BJ (cell line): ENCODE measurements around the gene SENP8. TPM values are rescaled to one million over a fixed set of nuclear protein-coding genes. Genes with fewer than 3 reads are reported as not detected.
A peak's percentile ranks its signal among the peaks of the same experiment; 100 is the strongest.

Source experiments
- CTCF ChIA-PET: fragments of 350-600 bp; formaldehyde crosslinking; extraction: SDS; loops from one replicate; lab custom pipeline; 2021; ENCODE audit warnings: antibody characterized with exemption, inconsistent platforms; lab: Yijun Ruan, JAX
- POLR2A ChIA-PET: fragments of 300-600 bp; sonication (Branson Sonifier 250); formaldehyde crosslinking; extraction: SDS; loops from one replicate; lab custom pipeline; 2021; ENCODE audit warnings: antibody characterized with exemption; lab: Charles Lee
- DNase-seq: peaks from one replicate; pipeline ENCODE4 v3.0.0-alpha.2; 2011; ENCODE audit warnings: low read depth
- H3K27me3 ChIP-seq: 2 replicates; pipeline ENCODE4 v1.6.0; 2011; ENCODE audit warnings: low read length; ENCODE audit not compliant: control insufficient read depth, insufficient read depth
- H3K36me3 ChIP-seq: 2 replicates; pipeline ENCODE4 v1.5.1; 2011; ENCODE audit warnings: low read length; ENCODE audit not compliant: control insufficient read depth, insufficient read depth
- H3K4me3 ChIP-seq: 2 replicates; pipeline ENCODE4 v1.5.1; 2011; ENCODE audit warnings: low read depth, mild to moderate bottlenecking, control low read depth, low read length
- polyA plus RNA-seq: library from polyadenylated mRNA; depleted of rRNA; stranded (reverse); fragments of >200 nt; gene quantifications from 2 replicates; pipeline ENCODE4 v1.2.3, GENCODE V29; 2011
- TF ChIP-seq, protein P1 (sequence below): IDR thresholded peaks from 2 replicates; pipeline ENCODE4 v1.5.1; 2011; ENCODE audit warnings: low read depth, mild to moderate bottlenecking, control low read depth, inconsistent platforms, low read length, moderate library complexity; ENCODE audit not compliant: insufficient read depth

Gene SENP8
- polyA plus RNA-seq, 1 experiment, result 3.1 TPM

DNA sequence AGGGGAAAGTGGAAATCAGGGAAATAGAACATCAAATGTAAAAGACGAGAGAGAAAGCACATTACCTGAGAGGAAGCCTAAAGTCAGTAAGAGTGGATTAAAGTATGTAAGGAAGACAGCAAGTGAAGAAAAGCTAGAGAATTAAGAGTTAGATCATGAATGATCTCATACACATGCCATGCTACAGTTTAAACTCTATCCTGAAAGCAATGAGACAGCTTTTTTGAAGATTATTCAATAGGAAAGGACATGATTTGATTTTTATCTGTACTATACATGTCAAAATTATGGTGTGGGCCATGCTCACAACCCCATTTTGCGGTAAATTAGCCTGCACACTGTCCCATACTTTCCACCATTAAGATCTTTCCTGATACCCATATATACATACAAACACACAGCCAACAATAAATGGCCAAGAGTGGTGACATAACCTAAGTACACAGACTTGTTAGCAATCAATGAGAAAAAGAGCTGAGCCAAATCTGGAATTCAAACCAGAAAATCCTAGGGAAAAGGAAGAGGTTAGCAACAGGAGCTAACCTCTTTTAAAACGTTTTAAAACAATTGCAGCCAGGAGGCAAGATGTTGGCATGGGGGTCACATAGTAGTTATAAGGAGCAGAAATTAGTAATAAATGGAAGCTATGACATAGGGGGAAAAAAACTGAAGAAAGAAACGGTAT lies 4.7 kb upstream of the SENP8 start:
- DNase-seq, result no peak
- POLR2A ChIA-PET, result no interaction called here
- TF ChIP-seq, protein P1, sequence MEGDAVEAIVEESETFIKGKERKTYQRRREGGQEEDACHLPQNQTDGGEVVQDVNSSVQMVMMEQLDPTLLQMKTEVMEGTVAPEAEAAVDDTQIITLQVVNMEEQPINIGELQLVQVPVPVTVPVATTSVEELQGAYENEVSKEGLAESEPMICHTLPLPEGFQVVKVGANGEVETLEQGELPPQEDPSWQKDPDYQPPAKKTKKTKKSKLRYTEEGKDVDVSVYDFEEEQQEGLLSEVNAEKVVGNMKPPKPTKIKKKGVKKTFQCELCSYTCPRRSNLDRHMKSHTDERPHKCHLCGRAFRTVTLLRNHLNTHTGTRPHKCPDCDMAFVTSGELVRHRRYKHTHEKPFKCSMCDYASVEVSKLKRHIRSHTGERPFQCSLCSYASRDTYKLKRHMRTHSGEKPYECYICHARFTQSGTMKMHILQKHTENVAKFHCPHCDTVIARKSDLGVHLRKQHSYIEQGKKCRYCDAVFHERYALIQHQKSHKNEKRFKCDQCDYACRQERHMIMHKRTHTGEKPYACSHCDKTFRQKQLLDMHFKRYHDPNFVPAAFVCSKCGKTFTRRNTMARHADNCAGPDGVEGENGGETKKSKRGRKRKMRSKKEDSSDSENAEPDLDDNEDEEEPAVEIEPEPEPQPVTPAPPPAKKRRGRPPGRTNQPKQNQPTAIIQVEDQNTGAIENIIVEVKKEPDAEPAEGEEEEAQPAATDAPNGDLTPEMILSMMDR, result no peak

DNA sequence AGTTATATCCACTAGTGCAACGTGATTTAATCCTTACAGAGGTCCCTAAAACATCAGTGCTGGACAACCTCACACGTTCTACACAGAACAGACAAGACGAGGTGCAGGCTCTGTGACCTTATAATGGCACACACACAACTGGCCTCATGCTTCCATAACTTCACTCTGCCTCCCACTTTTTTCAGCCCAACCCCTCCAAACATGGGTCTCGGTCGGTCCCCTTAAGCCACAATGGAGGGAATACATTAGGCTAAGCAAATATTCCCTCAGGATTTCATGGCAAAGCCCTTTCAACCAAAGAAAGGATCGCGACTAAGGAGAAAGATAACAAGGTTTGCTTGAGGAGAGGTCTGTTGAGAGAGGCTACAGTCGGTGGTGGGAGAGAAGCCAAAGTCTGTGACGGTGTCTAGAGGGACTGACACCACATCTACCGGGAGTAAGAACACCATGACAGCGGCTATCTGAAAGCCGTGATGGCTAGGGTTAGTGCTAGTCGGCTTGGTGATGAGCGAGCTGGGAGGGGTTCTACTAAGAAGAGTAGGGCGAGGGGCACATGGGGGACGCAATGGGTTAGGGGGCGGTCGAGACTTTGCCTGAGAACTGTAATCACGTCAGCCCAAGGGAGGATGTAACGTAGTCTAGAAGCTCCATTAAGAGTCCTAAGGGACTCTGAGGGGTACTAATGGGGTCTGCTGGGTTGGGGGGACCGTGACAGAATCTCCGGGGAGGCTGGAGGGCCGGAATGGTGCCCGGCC lies 1.3 kb upstream of the SENP8 start:
- Histone ChIP-seq H3K27me3 (no peaks in the 10 kb centered on the region), H3K4me3 (peak overlapping the region; percentile 96), H3K36me3 (no peaks in the 10 kb centered on the region)
- ChIA-PET CTCF (interaction anchor here (0.5 to 0.6 kb wide), 2 partner anchors 60 to 322 kb away, joined by 3 read pairs; no protein-coding TSS in a partner anchor), POLR2A (no interaction called here)
- TF ChIP-seq, protein P1, result no peak
- DNase-seq, result no peak

More for the DNA sequence above, 4.7 kb upstream of the SENP8 start:
- Histone ChIP-seq H3K27me3 (no peaks in the 10 kb centered on the region), H3K36me3 (no peaks in the 10 kb centered on the region), H3K4me3 (no peak overlapping the region)
- CTCF ChIA-PET, result interaction anchor here (0.7 kb wide), 1 partner anchor 14 kb away, joined by 3 read pairs; no protein-coding TSS in a partner anchor

DNA sequence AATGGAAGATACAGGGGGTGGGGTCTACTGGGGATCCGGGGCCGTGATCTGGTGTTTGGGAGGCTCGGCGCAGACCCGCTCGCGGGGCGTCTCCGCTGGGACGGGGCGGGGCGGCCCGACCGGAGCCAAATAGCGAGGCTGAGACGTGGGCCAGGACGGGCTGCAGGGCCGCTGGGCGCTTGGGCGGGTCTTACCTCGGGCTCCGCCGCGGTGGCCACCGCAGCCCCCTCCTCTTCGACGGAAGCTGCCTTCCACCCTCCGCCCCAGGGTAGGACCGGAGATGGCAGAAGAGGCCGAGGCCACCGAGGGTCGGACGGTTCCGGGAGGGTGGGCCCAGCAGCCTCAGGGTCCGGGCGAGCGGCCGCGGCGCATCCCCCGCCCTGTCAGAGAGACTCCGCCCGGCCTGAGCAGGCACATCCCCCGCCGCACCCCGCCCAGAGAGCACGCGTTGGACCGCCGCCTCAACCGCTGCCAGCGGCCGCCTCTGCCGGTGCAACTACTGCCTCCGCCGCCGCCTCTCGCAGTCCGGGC lies 652 bp upstream of the SENP8 start:
- ChIA-PET POLR2A (no interaction called here), CTCF (interaction anchor here (0.5 kb wide), 2 partner anchors 40 to 60 kb away, joined by 3 to 4 read pairs; no protein-coding TSS in a partner anchor)
- peak; percentile 26 for DNase-seq
- no peaks in the 10 kb centered on the region for H3K27me3 ChIP-seq
- H3K36me3 ChIP-seq, result no peaks in the 10 kb centered on the region
- peak overlapping the region; percentile 96 for H3K4me3 ChIP-seq
- TF ChIP-seq, protein P1, result no peak

DNA sequence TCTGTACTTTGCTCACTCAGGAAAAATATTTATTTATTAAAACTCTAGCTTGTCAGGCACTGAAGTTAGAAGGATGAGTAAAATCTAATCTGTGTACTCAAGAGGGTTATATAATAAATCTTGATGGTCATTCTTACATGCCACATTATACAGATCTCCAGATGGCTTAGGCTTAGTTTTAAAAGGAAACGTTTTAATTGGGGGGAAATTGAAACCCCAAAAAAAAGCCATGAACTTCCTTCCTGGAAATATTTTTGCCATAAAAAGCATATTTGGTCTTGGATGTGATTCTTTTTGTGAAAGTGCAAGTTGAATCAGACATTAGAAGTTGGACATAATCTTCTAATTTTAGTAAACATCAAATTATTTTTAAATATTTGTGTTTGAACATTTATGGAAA lies 6.0 kb downstream of the SENP8 start:
- DNase-seq, result no peak
- CTCF ChIA-PET, result interaction anchor here (1.3 kb wide), 1 partner anchor 13 kb away, joined by 3 read pairs; no protein-coding TSS in a partner anchor
- no peaks in the 10 kb centered on the region for H3K36me3 ChIP-seq
- TF ChIP-seq, protein P1, result no peak
- no peak overlapping the region for H3K4me3 ChIP-seq
- H3K27me3 ChIP-seq, result no peaks in the 10 kb centered on the region
- POLR2A ChIA-PET, result no interaction called here
